GM23338 (cell line): ENCODE data around the gene ARID4A.

ENCODE experiments used
- CREB1 ChIP-seq: fragments of 250-450 bp; sonication (Bioruptor Pico); IDR thresholded peaks from 2 replicates; pipeline ENCODE4 v1.5.0; 2020; ENCODE audit warnings: low read depth, mild to moderate bottlenecking, moderate library complexity
- EZH2 ChIP-seq: fragments of 200-600 bp; sonication (generic); IDR thresholded peaks from one replicate; pipeline ENCODE4 v1.8.0; 2017; ENCODE audit warnings: antibody characterized with exemption, mild to moderate bottlenecking, low read depth; ENCODE audit not compliant: unreplicated experiment
- EZH2phosphoT487 ChIP-seq: fragments of 200-600 bp; sonication (generic); IDR thresholded peaks from one replicate; pipeline ENCODE4 v1.8.1; 2018; ENCODE audit warnings: antibody characterized with exemption; ENCODE audit not compliant: unreplicated experiment
- JUNB ChIP-seq: IDR thresholded peaks from one replicate; pipeline ENCODE4 v1.6.1; 2016; ENCODE audit warnings: antibody characterized with exemption; ENCODE audit not compliant: unreplicated experiment
- POLR2AphosphoS5 ChIP-seq: IDR thresholded peaks from 2 replicates; pipeline ENCODE4 v1.6.1; 2016; ENCODE audit warnings: antibody characterized with exemption, low read depth
- ZNF114 ChIP-seq: fragments of 250-450 bp; sonication (Bioruptor Pico); IDR thresholded peaks from 2 replicates; pipeline ENCODE4 v1.5.0; 2020; ENCODE audit warnings: mild to moderate bottlenecking, moderate library complexity
- ZNF331 ChIP-seq: fragments of 250-450 bp; sonication (Bioruptor Pico); IDR thresholded peaks from 2 replicates; pipeline ENCODE4 v1.5.0; 2020; ENCODE audit warnings: low read depth, mild to moderate bottlenecking, moderate library complexity
- TF ChIP-seq, protein P1 (sequence below), 2 experiments: fragments of 200-600 bp in 1 of 2; sonication (generic) in 1 of 2; conservative IDR thresholded peaks; 2 replicates each; pipeline versions ENCODE4 v1.5.1 to v1.6.1; 2016 to 2017; ENCODE audit warnings: antibody characterized with exemption in 2 of 2, low read depth in 2 of 2, mild to moderate bottlenecking in 2 of 2, moderate library complexity in 1 of 2
- TF ChIP-seq, protein P2 (sequence below): IDR thresholded peaks from one replicate; pipeline ENCODE4 v1.6.1; 2018; ENCODE audit warnings: antibody characterized with exemption; ENCODE audit not compliant: unreplicated experiment
- TF ChIP-seq, protein P3 (sequence below): IDR thresholded peaks from 2 replicates; pipeline ENCODE4 v1.6.1; 2016; ENCODE audit warnings: antibody characterized with exemption

DNA sequence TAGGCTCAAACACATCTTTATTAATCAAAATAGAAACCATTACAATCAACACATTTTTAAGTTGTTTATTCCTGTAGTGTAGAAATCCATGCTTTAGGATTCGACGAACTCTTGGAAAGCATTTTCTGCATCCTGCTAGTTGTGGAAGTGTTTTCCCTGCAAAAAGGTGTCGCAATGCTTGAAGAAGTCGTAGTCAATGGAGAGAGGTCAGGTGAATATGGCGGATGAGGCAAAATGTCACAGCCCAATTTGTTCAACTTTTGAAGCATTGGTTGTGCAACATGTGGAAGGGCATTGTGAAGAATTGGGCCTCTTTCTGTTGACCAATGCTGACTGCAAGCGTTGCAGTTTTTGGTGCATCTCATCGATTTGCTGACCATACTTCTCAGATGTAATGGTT, 4.2 kb upstream of the ARID4A start:
- TF ChIP-seq EZH2, result no peak
- TF ChIP-seq, protein P1, sequence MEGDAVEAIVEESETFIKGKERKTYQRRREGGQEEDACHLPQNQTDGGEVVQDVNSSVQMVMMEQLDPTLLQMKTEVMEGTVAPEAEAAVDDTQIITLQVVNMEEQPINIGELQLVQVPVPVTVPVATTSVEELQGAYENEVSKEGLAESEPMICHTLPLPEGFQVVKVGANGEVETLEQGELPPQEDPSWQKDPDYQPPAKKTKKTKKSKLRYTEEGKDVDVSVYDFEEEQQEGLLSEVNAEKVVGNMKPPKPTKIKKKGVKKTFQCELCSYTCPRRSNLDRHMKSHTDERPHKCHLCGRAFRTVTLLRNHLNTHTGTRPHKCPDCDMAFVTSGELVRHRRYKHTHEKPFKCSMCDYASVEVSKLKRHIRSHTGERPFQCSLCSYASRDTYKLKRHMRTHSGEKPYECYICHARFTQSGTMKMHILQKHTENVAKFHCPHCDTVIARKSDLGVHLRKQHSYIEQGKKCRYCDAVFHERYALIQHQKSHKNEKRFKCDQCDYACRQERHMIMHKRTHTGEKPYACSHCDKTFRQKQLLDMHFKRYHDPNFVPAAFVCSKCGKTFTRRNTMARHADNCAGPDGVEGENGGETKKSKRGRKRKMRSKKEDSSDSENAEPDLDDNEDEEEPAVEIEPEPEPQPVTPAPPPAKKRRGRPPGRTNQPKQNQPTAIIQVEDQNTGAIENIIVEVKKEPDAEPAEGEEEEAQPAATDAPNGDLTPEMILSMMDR (conservative IDR thresholded peaks at IDR 0.05; ENCODE audit: low read depth in 2 of 2), result no peak
- TF ChIP-seq POLR2AphosphoS5, result no peak
- TF ChIP-seq CREB1, result no peak
- no peak for TF ChIP-seq ZNF114
- TF ChIP-seq, protein P2, sequence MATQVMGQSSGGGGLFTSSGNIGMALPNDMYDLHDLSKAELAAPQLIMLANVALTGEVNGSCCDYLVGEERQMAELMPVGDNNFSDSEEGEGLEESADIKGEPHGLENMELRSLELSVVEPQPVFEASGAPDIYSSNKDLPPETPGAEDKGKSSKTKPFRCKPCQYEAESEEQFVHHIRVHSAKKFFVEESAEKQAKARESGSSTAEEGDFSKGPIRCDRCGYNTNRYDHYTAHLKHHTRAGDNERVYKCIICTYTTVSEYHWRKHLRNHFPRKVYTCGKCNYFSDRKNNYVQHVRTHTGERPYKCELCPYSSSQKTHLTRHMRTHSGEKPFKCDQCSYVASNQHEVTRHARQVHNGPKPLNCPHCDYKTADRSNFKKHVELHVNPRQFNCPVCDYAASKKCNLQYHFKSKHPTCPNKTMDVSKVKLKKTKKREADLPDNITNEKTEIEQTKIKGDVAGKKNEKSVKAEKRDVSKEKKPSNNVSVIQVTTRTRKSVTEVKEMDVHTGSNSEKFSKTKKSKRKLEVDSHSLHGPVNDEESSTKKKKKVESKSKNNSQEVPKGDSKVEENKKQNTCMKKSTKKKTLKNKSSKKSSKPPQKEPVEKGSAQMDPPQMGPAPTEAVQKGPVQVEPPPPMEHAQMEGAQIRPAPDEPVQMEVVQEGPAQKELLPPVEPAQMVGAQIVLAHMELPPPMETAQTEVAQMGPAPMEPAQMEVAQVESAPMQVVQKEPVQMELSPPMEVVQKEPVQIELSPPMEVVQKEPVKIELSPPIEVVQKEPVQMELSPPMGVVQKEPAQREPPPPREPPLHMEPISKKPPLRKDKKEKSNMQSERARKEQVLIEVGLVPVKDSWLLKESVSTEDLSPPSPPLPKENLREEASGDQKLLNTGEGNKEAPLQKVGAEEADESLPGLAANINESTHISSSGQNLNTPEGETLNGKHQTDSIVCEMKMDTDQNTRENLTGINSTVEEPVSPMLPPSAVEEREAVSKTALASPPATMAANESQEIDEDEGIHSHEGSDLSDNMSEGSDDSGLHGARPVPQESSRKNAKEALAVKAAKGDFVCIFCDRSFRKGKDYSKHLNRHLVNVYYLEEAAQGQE, result no peak
- TF ChIP-seq, protein P3, sequence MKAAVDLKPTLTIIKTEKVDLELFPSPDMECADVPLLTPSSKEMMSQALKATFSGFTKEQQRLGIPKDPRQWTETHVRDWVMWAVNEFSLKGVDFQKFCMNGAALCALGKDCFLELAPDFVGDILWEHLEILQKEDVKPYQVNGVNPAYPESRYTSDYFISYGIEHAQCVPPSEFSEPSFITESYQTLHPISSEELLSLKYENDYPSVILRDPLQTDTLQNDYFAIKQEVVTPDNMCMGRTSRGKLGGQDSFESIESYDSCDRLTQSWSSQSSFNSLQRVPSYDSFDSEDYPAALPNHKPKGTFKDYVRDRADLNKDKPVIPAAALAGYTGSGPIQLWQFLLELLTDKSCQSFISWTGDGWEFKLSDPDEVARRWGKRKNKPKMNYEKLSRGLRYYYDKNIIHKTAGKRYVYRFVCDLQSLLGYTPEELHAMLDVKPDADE, result no peak
- TF ChIP-seq EZH2phosphoT487, result no peak
- no peak for TF ChIP-seq JUNB
- TF ChIP-seq ZNF331 (CRISPR knock-in tag), result no peak
